HG02610 (cell line): ENCODE results near the gene NCKIPSD.
A peak's percentile ranks its signal among the peaks of the same experiment; 100 is the strongest.
"Not testable (repeated sequence)": the region's sequence is repeated elsewhere in the genome, so short reads cannot be mapped to it uniquely, and the experiment has no call there.

Experiments used
- ATAC-seq: cut with Tn5 transposase; IDR thresholded peaks from one replicate; pipeline ENCODE4 v1.9.1; 2021; ENCODE audit warnings: mild to moderate bottlenecking, moderate library complexity; ENCODE audit not compliant: unreplicated experiment

The NCKIPSD gene

GRCh38 chr3:48685603-48686511 is at the start of gene NCKIPSD:
Gene NCKIPSD, minus strand, starts transcription at chr3:48685915. Its CDS starts 108 bp downstream, at chr3:48685807.
- ATAC-seq: peak; percentile 82

DNA sequence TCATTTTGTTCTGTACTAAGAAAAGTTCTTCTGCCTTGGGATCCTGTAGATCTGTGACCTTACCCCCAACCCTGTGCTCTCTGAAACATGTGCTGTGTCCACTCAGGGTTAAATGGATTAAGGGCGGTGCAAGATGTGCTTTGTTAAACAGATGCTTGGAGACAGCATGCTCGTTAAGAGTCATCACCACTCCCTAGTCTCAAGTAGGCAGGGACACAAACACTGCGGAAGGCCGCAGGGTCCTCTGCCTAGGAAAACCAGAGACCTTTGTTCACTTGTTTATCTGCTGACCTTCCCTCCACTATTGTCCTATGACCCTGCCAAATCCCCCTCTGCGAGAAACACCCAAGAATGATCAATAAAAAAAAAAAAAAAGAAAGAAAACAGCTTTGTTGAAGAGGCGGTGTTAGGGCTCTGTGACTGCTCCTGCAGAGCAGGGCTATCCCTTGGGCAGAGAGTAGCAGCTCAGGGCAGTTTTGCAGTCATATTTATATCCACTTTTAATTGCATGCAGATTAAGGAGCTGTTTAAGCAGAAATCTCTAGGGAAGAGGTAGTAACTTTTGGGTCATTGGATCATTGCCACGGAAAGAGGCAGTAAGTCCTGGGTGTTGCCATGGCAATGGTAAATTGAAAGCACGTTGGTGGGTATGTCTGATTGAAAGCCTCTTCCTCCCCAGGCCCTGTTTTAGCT is 49.5 kb upstream of the NCKIPSD start:
- not testable (repeated sequence) for ATAC-seq

DNA sequence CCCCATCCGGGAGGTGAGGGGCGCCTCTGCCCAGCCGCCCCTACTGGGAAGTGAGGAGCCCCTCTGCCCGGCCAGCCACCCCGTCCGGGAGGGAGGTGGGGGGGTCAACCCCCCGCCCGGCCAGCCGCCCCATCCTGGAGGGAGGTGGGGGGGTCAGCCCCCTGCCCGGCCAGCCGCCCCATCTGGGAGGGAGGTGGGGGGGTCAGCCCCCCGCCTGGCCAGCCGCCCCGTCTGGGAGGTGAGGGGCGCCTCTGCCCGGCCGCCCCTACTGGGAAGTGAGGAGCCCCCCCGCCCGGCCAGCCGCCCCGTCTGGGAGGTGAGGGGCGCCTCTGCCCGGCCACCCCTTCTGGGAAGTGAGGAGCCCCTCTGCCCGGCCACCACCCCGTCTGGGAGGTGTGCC is 48.8 kb upstream of the NCKIPSD start:
- not testable (repeated sequence) for ATAC-seq

DNA sequence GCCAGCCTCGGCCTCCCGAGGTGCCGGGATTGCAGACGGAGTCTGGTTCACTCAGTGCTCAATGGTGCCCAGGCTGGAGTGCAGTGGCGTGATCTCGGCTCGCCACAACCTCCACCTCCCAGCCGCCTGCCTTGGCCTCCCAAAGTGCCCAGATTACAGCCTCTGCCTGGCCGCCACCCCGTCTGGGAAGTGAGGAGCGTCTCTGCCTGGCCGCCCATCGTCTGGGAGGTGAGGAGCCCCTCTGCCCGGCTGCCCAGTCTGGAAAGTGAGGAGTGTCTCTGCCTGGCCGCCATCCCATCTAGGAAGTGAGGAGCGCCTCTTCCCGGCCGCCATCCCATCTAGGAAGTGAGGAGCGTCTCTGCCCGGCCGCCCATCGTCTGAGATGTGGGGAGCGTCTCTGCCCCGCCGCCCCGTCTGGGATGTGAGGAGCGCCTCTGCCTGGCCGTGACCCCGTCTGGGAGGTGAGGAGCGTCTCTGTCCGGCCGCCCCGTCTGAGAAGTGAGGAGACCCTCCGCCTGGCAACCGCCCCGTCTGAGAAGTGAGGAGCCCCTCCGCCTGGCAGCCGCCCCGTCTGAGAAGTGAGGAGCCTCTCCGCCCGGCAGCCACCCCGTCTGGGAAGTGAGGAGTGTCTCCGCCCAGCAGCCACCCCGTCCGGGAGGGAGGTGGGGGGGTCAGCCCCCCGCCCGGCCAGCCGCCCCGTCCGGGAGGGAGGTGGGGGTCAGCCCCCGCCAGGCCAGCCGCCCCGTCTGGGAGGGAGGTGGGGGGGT is 48.2 kb upstream of the NCKIPSD start:
- not testable (repeated sequence) for ATAC-seq

- no peak for ATAC-seq
Observed at GRCh38 chr3:48727511-48727910, 41.8 kb upstream of the NCKIPSD start.

- ATAC-seq: not testable (repeated sequence)
Observed at GRCh38 chr3:48725185-48725855, 39.6 kb upstream of the NCKIPSD start.

DNA sequence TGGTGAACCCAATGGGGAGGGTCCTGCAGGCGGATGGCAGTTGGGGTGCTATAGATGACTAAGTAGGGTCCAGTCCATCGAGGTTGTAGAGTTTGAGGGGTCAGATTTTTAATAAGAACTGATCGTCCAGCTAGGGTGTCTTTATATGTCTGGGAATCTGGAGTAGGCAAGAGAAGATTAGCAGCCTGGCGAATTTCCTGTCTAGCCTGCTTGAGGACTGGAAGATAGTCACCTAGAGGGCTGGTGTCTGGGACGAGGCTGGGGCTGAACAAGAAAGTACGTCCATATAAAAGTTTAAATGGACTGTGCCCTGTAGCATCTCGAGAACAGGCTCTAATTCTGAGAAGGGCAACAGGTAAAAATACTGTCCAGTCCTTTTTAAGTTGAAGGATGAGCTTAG is 38.0 kb upstream of the NCKIPSD start:
- ATAC-seq: no peak

DNA sequence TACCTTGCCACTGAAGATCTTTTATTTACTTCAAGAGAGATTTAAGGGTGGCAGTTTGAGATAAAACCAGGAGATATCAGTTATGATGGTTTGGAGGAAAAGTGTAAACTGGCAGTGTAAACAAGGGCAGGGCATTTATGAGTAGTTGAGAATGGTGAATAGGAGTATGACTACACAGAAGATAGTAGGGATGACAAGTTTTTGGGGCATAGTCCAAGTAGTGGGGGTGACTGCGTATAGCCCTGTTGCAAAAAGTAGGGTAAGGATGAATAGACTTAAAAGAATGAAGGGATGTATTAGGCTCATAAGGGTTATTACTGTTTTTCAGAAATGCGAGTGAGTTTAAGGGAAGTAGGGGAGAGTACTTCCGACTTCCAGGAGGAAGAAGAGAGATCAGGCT is 37.6 kb upstream of the NCKIPSD start:
- not testable (repeated sequence) for ATAC-seq

DNA sequence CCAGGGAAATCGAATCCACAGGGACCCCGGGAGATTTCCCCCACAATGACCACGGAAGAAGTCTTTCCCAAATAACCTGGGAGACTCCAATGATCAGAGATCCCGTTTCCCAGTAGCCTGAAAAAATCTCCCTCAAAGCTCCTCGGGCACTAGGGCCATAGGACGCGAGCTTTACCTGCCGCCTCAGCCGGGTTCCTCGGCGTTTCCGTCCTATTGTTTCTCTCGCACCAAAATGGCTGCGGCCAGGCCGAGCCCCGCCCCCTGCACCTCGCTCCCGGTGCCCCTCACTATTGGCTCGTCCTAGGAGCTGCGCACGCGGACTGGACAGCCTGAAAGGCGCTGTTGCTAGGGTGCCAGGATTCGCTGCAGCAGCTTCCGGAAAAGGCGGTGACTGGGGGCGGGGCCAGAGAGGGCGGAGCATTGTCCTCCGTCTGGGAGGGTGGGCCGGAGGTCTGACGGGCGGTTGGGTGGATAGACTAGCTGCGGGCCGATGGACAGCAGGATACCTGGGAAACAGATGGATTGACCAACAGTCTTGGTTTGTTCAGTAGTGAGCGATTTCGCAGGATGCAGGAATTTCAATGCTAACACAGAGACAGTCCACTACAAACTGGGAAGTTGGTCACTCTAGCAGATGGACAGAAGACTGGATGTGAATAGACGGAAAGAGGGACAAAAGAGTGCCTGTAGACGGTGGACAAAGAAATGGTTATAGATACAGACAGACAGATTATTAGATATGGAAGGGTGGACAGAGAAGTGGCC is 31.4 kb upstream of the NCKIPSD start, which contains the start of gene IP6K2:
Gene IP6K2, minus strand, starts transcription at position 240 of the 765 bp plus-strand sequence. CDS start 21,930 bp downstream, outside the sequence.
- peak; percentile 97 for ATAC-seq

GRCh38 chr3:48716508-48716981 is 30.8 kb upstream of the NCKIPSD start:
- ATAC-seq: no peak

GRCh38 chr3:48715174-48715800 is 29.6 kb upstream of the NCKIPSD start:
- ATAC-seq: no peak

- no peak for ATAC-seq
Observed at GRCh38 chr3:48711727-48712126, 26.0 kb upstream of the NCKIPSD start.

DNA sequence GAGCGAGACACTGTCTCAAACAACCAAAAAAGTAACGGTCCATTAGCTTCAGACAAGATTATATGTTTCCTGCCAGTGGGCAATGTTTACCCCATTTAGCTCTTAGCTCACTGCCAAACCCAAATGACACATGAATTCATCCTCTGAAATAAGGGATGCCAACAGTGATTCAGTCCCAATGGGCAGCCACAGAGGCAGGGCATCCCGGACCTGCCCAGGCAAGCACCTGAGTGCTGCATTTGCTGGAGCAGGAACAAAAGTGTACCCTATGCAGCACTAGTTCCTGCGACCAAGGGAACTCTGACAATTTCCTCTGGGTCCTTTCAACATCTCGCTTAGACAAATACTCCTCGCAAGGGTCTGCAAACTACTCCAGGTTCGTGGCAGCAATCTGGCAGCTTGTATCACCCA is 23.3 kb upstream of the NCKIPSD start:
- no peak for ATAC-seq

- ATAC-seq: no peak
Observed at GRCh38 chr3:48708481-48708889, 22.8 kb upstream of the NCKIPSD start.

GRCh38 chr3:48707157-48707556 is 21.4 kb upstream of the NCKIPSD start:
- no peak for ATAC-seq

DNA sequence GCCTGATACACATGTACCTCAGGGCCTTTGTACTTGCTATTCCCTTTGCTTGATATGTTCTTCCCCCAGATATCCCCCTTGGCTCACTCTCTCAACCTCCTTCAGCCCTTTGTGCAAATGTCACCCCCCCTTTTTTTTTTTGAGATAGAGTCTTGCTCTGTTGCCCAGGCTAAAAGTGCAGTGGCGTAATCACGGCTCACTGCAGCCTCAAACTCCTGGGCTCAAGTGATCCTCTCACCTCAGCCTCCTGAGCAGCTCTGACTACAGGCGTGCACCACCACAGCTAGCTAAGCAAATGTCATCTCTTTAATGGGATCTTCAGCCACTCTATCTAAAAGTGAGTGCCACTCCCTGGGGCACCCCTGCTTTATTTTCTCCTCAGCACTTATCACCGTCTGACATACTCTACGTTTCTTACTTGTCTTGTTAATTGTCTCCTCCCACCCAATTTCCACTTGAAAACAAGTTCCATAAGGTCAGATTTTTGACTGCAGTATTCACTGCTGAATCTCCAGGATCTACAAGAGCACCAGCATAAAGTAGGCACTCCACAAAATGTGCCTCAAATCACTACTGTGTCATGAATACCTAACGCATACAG is 16.7 kb upstream of the NCKIPSD start:
- ATAC-seq: no peak

DNA sequence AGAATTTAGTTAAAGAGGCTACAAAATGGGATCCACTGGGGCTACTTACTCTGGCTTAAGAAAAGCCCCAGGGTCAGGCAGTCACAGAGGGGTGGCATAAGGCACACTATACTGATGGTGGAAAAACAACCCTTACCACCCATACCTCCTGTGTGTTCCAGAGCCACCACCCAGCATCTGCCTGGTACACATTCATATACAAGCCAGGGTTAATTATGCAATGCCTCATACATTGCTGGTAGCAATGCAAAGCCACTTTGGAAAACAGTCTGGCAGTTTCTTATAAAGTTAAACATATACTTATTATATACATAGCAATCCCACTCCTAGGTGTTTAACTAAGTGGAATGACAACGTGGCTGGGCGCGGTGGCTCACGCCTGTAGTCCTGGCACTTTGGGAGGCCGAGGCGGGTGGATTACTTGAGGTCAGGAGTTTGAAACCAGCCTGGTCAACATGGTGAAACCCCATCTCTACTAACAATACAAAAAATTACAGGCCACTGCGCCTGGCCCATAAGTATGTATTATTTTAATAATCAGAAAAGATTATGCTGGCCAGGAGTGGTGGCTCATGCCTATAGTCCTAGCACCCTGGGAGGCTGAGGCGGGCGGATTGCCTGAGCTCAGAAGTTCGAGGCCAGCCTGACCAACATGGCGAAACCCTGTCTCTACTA is 15.2 kb upstream of the NCKIPSD start:
- no peak for ATAC-seq

DNA sequence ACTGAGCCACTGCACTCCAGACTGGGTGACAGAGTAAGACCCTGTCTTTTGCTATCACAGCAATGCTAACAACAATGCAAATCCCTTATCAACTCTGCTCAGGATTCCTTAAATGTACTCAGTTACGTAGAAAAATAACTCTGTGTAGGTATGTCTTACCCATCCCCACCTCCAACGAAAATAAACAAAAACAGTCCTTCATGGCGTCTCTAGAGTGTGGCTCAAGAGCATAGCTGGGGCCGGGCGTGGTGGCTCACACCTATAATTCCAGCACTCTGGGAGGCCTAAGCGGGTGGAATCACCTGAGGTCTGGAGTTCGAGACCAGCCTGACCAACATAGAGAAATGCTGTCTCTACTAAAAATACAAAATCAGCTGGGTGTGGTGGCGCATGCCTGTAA is 13.2 kb upstream of the NCKIPSD start:
- no peak for ATAC-seq
